Caco-2 (cell line): Measurements from ENCODE around the gene BLTP3A. TPM values are rescaled to one million over a fixed set of nuclear protein-coding genes. Genes with fewer than 3 reads are reported as not detected.
"Not testable (repeated sequence)": the region's sequence is repeated elsewhere in the genome, so short reads cannot be mapped to it uniquely, and the experiment has no call there.

ENCODE experiments used
- BruUV-seq: library from RNA; stranded (reverse); fragments of 400-500 nt; replicated peaks from 2 replicates; lab custom pipeline; 2021; lab: Mats Ljungman, UMichigan
- CTCF ChIA-PET: fragments of 300-600 bp; sonication (Branson Sonifier 250); formaldehyde crosslinking; loops from one replicate; lab custom pipeline; 2022; ENCODE audit warnings: antibody characterized with exemption; lab: Charles Lee
- POLR2A ChIA-PET: fragments of 300-600 bp; sonication (Branson Sonifier 250); formaldehyde crosslinking; loops from one replicate; lab custom pipeline; 2022; ENCODE audit warnings: antibody characterized with exemption; lab: Charles Lee
- DNase-seq, 2 experiments: peaks; one replicate each; pipeline versions ENCODE4 v3.0.0 to v3.0.0-alpha.2; 2020 to 2022
- H3K27me3 ChIP-seq: replicated peaks from 2 replicates; pipeline ENCODE4 v1.6.0; 2011; ENCODE audit warnings: low read length; ENCODE audit not compliant: control insufficient read depth, insufficient read depth
- H3K36me3 ChIP-seq: 2 replicates; pipeline ENCODE4 v1.5.1; 2011; ENCODE audit warnings: low read length; ENCODE audit not compliant: control insufficient read depth, insufficient read depth
- H3K4me1 ChIP-seq: fragments of 250-450 bp; sonication (Bioruptor Pico); 2 replicates; pipeline ENCODE4 v1.5.1; 2020; ENCODE audit warnings: mild to moderate bottlenecking
- H3K4me3 ChIP-seq: 2 replicates; pipeline ENCODE4 v1.5.1; 2011; ENCODE audit warnings: low read depth, mild to moderate bottlenecking, control low read depth, low read length
- H3K9me3 ChIP-seq: fragments of 250-450 bp; sonication (Bioruptor Pico); 2 replicates; pipeline ENCODE4 v1.5.1; 2020; ENCODE audit warnings: mild to moderate bottlenecking, moderate library complexity
- H3K27ac Mint-ChIP-seq: one replicate; pipeline ENCODE4 v1.8.0; 2022; ENCODE audit warnings: mixed read lengths; ENCODE audit not compliant: unreplicated experiment
- H3K27me3 Mint-ChIP-seq: one replicate; pipeline ENCODE4 v1.8.0; 2022; ENCODE audit warnings: mixed read lengths; ENCODE audit not compliant: insufficient read depth, unreplicated experiment
- H3K36me3 Mint-ChIP-seq: one replicate; pipeline ENCODE4 v1.8.0; 2022; ENCODE audit warnings: mild to moderate bottlenecking, mixed read lengths; ENCODE audit not compliant: insufficient read depth, unreplicated experiment
- H3K4me1 Mint-ChIP-seq: one replicate; pipeline ENCODE4 v1.8.0; 2022; ENCODE audit warnings: low read depth, mixed read lengths; ENCODE audit not compliant: unreplicated experiment
- H3K4me3 Mint-ChIP-seq: one replicate; pipeline ENCODE4 v1.8.0; 2022; ENCODE audit warnings: mild to moderate bottlenecking, moderate library complexity, mixed read lengths; ENCODE audit not compliant: unreplicated experiment
- H3K9me3 Mint-ChIP-seq: one replicate; pipeline ENCODE4 v1.8.0; 2022; ENCODE audit warnings: mixed read lengths; ENCODE audit not compliant: unreplicated experiment
- CTCF ChIP-seq, 2 experiments: fragments of 200-600 bp in 1 of 2; IDR thresholded peaks; 1 replicate in 1 of 2; 2 replicates in 1 of 2; pipeline versions ENCODE4 v1.5.1 to v1.8.0; 2011 to 2022; ENCODE audit warnings: antibody characterized with exemption in 1 of 2, control low read depth in 1 of 2, inconsistent platforms in 1 of 2, low read depth in 1 of 2, low read length in 1 of 2, mild to moderate bottlenecking in 1 of 2, moderate library complexity in 1 of 2; ENCODE audit not compliant: insufficient read depth in 1 of 2, severe bottlenecking in 1 of 2, unreplicated experiment in 1 of 2
- intact Hi-C: fragments of 100-400 bp; cut with micrococcal nuclease; formaldehyde crosslinking; loops from one replicate; pipeline ENCODE4 v1.10.0; 2022; ENCODE audit not compliant: unreplicated experiment
- total RNA-seq: library from RNA; stranded (reverse); gene quantifications from 2 replicates; pipeline ENCODE4 v1.2.3, GENCODE V29; 2022

The BLTP3A gene
- total RNA-seq, 1 experiment from 2014 or later = 41.6 TPM

- Mint-ChIP-seq H3K36me3 (peaks cover 57% of the 10 kb centered on the region), H3K27ac (no peak overlapping the region), H3K27me3 (no peaks in the 10 kb centered on the region), H3K4me1 (no peaks in the 10 kb centered on the region), H3K9me3 (no peaks in the 10 kb centered on the region), H3K4me3 (no peak overlapping the region)
- BruUV-seq = no TSS peak
- ChIA-PET CTCF (no interaction called here), POLR2A (no interaction called here)
- Histone ChIP-seq H3K9me3 (no peaks in the 10 kb centered on the region), H3K4me1 (no peaks in the 10 kb centered on the region), H3K27me3 (no peaks in the 10 kb centered on the region), H3K4me3 (no peak overlapping the region), H3K36me3 (no peaks in the 10 kb centered on the region)
- DNase-seq = no peak
- TF ChIP-seq CTCF (IDR thresholded peaks at IDR 0.05; ENCODE audit: insufficient read depth in 1 of 2, low read depth in 1 of 2, low read length in 1 of 2, severe bottlenecking in 1 of 2, unreplicated experiment in 1 of 2) = no peak
- intact Hi-C loops = no loop called here
These were observed 18.0 kb upstream of the BLTP3A start for GRCh38 chr6:34773916-34774315.

- intact Hi-C loops = no loop called here
- H3K9me3 ChIP-seq = no peaks in the 10 kb centered on the region
- H3K9me3 Mint-ChIP-seq = no peaks in the 10 kb centered on the region
- TF ChIP-seq CTCF (IDR thresholded peaks at IDR 0.05; ENCODE audit: insufficient read depth in 1 of 2, low read depth in 1 of 2, low read length in 1 of 2, severe bottlenecking in 1 of 2, unreplicated experiment in 1 of 2) = no peak
- no peaks in the 10 kb centered on the region for H3K36me3 ChIP-seq
- CTCF ChIA-PET = no interaction called here
- no peaks in the 10 kb centered on the region for H3K27me3 ChIP-seq
- POLR2A ChIA-PET = no interaction called here
- H3K27ac Mint-ChIP-seq = no peak overlapping the region
- DNase-seq = no peak
- no TSS peak for BruUV-seq
- H3K4me3 Mint-ChIP-seq = no peak overlapping the region
- H3K36me3 Mint-ChIP-seq = peaks cover 46% of the 10 kb centered on the region
- H3K4me3 ChIP-seq = no peak overlapping the region
- H3K4me1 Mint-ChIP-seq = no peaks in the 10 kb centered on the region
- H3K4me1 ChIP-seq = no peaks in the 10 kb centered on the region
- no peaks in the 10 kb centered on the region for H3K27me3 Mint-ChIP-seq
These were observed 16.9 kb upstream of the BLTP3A start for GRCh38 chr6:34774967-34775366.

- DNase-seq, intact Hi-C loops, H3K4me3 ChIP-seq, H3K4me1 ChIP-seq, H3K36me3 Mint-ChIP-seq, H3K36me3 ChIP-seq, H3K9me3 Mint-ChIP-seq, H3K9me3 ChIP-seq, H3K4me1 Mint-ChIP-seq, BruUV-seq, H3K27me3 Mint-ChIP-seq, H3K4me3 Mint-ChIP-seq, H3K27me3 ChIP-seq, CTCF ChIA-PET, H3K27ac Mint-ChIP-seq: not testable (repeated sequence)
- POLR2A ChIA-PET = interaction anchor here (0.6 kb wide), 1 partner anchor 31 kb away, joined by 3 read pairs; no protein-coding TSS in a partner anchor
These were observed 6.5 kb upstream of the BLTP3A start for GRCh38 chr6:34785375-34785774.

- H3K27me3 Mint-ChIP-seq, H3K9me3 Mint-ChIP-seq, H3K4me3 Mint-ChIP-seq, DNase-seq, H3K27ac Mint-ChIP-seq, POLR2A ChIA-PET, H3K27me3 ChIP-seq, H3K4me1 Mint-ChIP-seq, BruUV-seq, CTCF ChIA-PET, H3K4me1 ChIP-seq, H3K9me3 ChIP-seq, H3K36me3 ChIP-seq, intact Hi-C loops, H3K4me3 ChIP-seq: not testable (repeated sequence)
- peaks cover 11% of the 10 kb centered on the region for H3K36me3 Mint-ChIP-seq
These were observed 4.7 kb upstream of the BLTP3A start for GRCh38 chr6:34787152-34787551.
